OCI-LY1 (cell line): ENCODE measurements around the gene EEF1AKMT1.

ENCODE experiments used
- H2AFZ ChIP-seq: fragments of 200-600 bp; sonication (generic), shearing (Covaris generic); 2 replicates; pipeline ENCODE4 v1.6.0; 2014; ENCODE audit warnings: antibody characterized with exemption, mild to moderate bottlenecking, low read length
- H3F3A ChIP-seq: fragments of 200-600 bp; sonication (generic), shearing (Covaris generic); 2 replicates; pipeline ENCODE4 v1.6.0; 2014; ENCODE audit warnings: mild to moderate bottlenecking, antibody characterized with exemption, low read length, moderate library complexity; ENCODE audit not compliant: insufficient read depth
- H3K27ac ChIP-seq: fragments of 200-600 bp; sonication (generic); 2 replicates; pipeline ENCODE4 v1.5.1; 2014; ENCODE audit warnings: low read length, mixed run types, mild to moderate bottlenecking, low read depth; ENCODE audit not compliant: poor library complexity, severe bottlenecking
- H3K27me3 ChIP-seq: fragments of 200-600 bp; sonication (generic); 2 replicates; pipeline ENCODE4 v1.6.0; 2014; ENCODE audit warnings: antibody characterized with exemption, mild to moderate bottlenecking, low read length, moderate library complexity; ENCODE audit not compliant: insufficient read depth
- H3K36me3 ChIP-seq: fragments of 200-600 bp; sonication (generic); 2 replicates; pipeline ENCODE4 v1.6.1; 2014; ENCODE audit warnings: mild to moderate bottlenecking, antibody characterized with exemption, low read length, moderate library complexity, mixed read lengths; ENCODE audit not compliant: insufficient read depth
- H3K4me1 ChIP-seq: fragments of 200-600 bp; sonication (generic); 2 replicates; pipeline ENCODE4 v1.5.1; 2014; ENCODE audit warnings: mild to moderate bottlenecking, low read length, moderate library complexity; ENCODE audit not compliant: insufficient read depth, severe bottlenecking
- H3K4me2 ChIP-seq: fragments of 200-600 bp; sonication (generic), shearing (Covaris generic); 2 replicates; pipeline ENCODE4 v1.6.1; 2014; ENCODE audit warnings: low read length
- H3K4me3 ChIP-seq: fragments of 200-600 bp; sonication (generic); 2 replicates; pipeline ENCODE4 v1.5.1; 2014; ENCODE audit warnings: low read length, low read depth, mild to moderate bottlenecking, mixed read lengths; ENCODE audit not compliant: poor library complexity, severe bottlenecking
- H3K79me2 ChIP-seq: fragments of 200-600 bp; shearing (Covaris generic); 2 replicates; pipeline ENCODE4 v1.6.1; 2016; ENCODE audit warnings: mixed run types, low read length, mixed read lengths; ENCODE audit not compliant: insufficient read depth
- H3K9ac ChIP-seq: fragments of 200-600 bp; sonication (generic), shearing (Covaris generic); 2 replicates; pipeline ENCODE4 v1.6.1; 2014; ENCODE audit warnings: mild to moderate bottlenecking, low read length, mixed read lengths
- H3K9me2 ChIP-seq: fragments of 200-600 bp; sonication (generic), shearing (Covaris generic); 2 replicates; pipeline ENCODE4 v1.6.1; 2014; ENCODE audit warnings: low read depth, mild to moderate bottlenecking, low read length, mixed read lengths
- H3K9me3 ChIP-seq: fragments of 200-600 bp; shearing (Covaris generic); 2 replicates; pipeline ENCODE4 v1.6.1; 2014; ENCODE audit warnings: low read length, mixed read lengths
- H4K20me1 ChIP-seq: fragments of 200-600 bp; sonication (generic), shearing (Covaris generic); 2 replicates; pipeline ENCODE4 v1.6.0; 2016; ENCODE audit warnings: mild to moderate bottlenecking, low read length; ENCODE audit not compliant: insufficient read depth
- EZH2 ChIP-seq: fragments of 200-600 bp; sonication (generic), shearing (Covaris generic); IDR thresholded peaks from 2 replicates; pipeline ENCODE4 v1.8.0; 2017; ENCODE audit warnings: borderline replicate concordance, mixed run types, mild to moderate bottlenecking, antibody characterized with exemption, low read length, moderate library complexity, mixed read lengths
- TF ChIP-seq, protein P1 (sequence below): fragments of 200-600 bp; sonication (generic), shearing (Covaris generic); IDR thresholded peaks from 2 replicates; pipeline ENCODE4 v1.5.1; 2017; ENCODE audit warnings: mild to moderate bottlenecking, antibody characterized with exemption, low read length, moderate library complexity, mixed read lengths

Gene EEF1AKMT1

DNA sequence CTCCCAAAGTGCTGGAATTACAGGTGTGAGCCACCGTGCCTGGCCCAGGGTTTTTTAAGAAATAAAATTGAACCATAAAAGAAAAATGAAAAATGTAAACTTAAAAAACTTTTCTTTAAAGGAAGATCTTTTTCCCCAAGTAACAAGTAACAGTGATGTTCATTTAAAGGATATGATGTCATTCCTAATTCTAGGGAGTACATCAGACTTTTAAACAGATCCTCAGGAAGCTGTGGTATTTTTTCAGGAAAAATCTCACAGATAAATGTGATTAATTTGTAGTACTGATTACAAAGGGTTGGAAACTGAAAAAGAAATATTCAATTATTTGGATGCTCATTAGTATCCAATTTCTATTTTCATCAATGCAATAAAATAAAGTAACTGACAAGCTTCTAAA, 14.6 kb upstream of the EEF1AKMT1 start:
- no peak overlapping the region for H2AFZ ChIP-seq
- H3F3A ChIP-seq = no peaks in the 10 kb centered on the region
- no peaks in the 10 kb centered on the region for H3K79me2 ChIP-seq
- H3K4me3 ChIP-seq = no peak overlapping the region
- H3K9ac ChIP-seq = no peak overlapping the region
- no peaks in the 10 kb centered on the region for H3K9me2 ChIP-seq
- no peak overlapping the region for H3K27ac ChIP-seq
- H4K20me1 ChIP-seq = no peaks in the 10 kb centered on the region
- H3K4me2 ChIP-seq = no peak overlapping the region
- no peaks in the 10 kb centered on the region for H3K9me3 ChIP-seq
- no peaks in the 10 kb centered on the region for H3K27me3 ChIP-seq
- peaks cover 67% of the 10 kb centered on the region for H3K36me3 ChIP-seq
- H3K4me1 ChIP-seq = no peaks in the 10 kb centered on the region
- TF ChIP-seq, protein P1, sequence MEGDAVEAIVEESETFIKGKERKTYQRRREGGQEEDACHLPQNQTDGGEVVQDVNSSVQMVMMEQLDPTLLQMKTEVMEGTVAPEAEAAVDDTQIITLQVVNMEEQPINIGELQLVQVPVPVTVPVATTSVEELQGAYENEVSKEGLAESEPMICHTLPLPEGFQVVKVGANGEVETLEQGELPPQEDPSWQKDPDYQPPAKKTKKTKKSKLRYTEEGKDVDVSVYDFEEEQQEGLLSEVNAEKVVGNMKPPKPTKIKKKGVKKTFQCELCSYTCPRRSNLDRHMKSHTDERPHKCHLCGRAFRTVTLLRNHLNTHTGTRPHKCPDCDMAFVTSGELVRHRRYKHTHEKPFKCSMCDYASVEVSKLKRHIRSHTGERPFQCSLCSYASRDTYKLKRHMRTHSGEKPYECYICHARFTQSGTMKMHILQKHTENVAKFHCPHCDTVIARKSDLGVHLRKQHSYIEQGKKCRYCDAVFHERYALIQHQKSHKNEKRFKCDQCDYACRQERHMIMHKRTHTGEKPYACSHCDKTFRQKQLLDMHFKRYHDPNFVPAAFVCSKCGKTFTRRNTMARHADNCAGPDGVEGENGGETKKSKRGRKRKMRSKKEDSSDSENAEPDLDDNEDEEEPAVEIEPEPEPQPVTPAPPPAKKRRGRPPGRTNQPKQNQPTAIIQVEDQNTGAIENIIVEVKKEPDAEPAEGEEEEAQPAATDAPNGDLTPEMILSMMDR = no peak
- no peak for TF ChIP-seq EZH2

DNA sequence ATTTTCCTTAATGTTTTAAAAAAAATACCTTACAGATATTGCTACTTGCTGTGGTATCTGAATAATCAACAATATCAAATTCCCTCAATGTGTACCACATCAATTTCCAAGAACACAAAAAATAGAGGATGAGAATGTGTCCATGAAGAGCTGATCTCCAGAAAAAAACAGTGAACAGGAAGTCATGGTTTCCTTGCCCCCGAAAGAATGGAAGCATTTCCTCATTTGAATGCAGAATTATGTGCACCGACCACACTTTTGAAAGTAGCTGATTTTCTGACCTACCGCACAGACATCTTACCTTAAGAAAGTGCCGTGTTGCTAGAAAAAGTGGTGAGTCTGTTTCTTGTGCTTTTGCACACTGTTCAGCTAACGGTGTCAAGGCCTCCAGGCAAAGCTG, 13.4 kb upstream of the EEF1AKMT1 start:
- Histone ChIP-seq H3K27me3 (no peaks in the 10 kb centered on the region), H3K27ac (no peak overlapping the region), H3K36me3 (peaks cover 69% of the 10 kb centered on the region), H3K79me2 (no peaks in the 10 kb centered on the region), H2AFZ (no peak overlapping the region), H3K9me2 (no peaks in the 10 kb centered on the region), H3F3A (no peaks in the 10 kb centered on the region), H3K9ac (no peak overlapping the region), H4K20me1 (no peaks in the 10 kb centered on the region), H3K4me3 (no peak overlapping the region), H3K4me2 (no peak overlapping the region), H3K9me3 (no peaks in the 10 kb centered on the region), H3K4me1 (no peaks in the 10 kb centered on the region)
- TF ChIP-seq, protein P1 = no peak
- TF ChIP-seq EZH2 = no peak

DNA sequence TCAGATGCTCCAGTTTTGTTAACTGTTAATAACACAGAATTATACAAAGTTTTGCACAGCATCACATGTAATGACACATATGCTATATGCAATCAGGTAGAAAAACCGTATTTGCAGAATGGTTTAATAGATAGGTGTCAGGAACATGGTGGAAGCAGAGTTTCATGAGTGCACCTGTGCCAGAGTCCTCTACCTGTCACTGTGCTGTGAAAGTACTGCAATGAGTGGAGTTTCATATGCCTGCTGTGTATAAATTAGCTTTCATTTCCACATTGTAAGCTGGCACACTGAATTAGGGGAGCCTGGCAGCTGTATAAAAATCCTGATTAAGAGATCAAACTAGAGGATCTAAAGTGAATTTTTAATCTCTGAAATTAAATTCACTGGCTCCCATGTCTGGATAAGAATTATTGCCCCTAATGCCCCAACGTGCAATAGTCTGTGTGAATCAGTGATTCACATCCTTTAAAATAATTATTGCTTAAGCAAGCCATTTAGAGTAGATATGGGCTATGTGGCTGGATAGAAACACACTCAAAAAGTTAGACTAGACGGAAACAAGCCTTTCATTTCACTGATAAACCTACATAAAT, 8.5 kb upstream of the EEF1AKMT1 start:
- TF ChIP-seq, protein P1 = no peak
- TF ChIP-seq EZH2 = no peak
- Histone ChIP-seq H3K79me2 (no peaks in the 10 kb centered on the region), H3K9me3 (no peaks in the 10 kb centered on the region), H3K4me2 (no peak overlapping the region), H3K36me3 (peaks cover 49% of the 10 kb centered on the region), H3K4me1 (no peaks in the 10 kb centered on the region), H3K9me2 (no peaks in the 10 kb centered on the region), H3K27ac (no peak overlapping the region), H4K20me1 (no peaks in the 10 kb centered on the region), H3F3A (no peaks in the 10 kb centered on the region), H2AFZ (no peak overlapping the region), H3K9ac (no peak overlapping the region), H3K27me3 (no peaks in the 10 kb centered on the region), H3K4me3 (no peak overlapping the region)
